HFFc6 (cell line): Measurements from ENCODE around the gene PYROXD2. TPM values are rescaled to one million over a fixed set of nuclear protein-coding genes. Genes with fewer than 3 reads are reported as not detected.

Experiments
- DNase-seq: peaks from one replicate; pipeline ENCODE4 v3.0.0-alpha.2; 2018
- H3K27ac Mint-ChIP-seq: 2 replicates; pipeline ENCODE4 v1.8.0; 2020; ENCODE audit warnings: mild to moderate bottlenecking, mixed read lengths
- H3K27me3 Mint-ChIP-seq: 2 replicates; pipeline ENCODE4 v1.8.0; 2021; ENCODE audit warnings: mild to moderate bottlenecking, moderate library complexity, mixed read lengths; ENCODE audit not compliant: insufficient read depth
- H3K36me3 Mint-ChIP-seq: 2 replicates; pipeline ENCODE4 v1.8.0; 2021; ENCODE audit warnings: low read depth, mixed read lengths
- H3K4me1 Mint-ChIP-seq: 2 replicates; pipeline ENCODE4 v1.8.0; 2020; ENCODE audit warnings: low read depth, mixed read lengths
- H3K4me3 Mint-ChIP-seq: 2 replicates; pipeline ENCODE4 v1.8.0; 2020; ENCODE audit warnings: mild to moderate bottlenecking, moderate library complexity, mixed read lengths
- H3K9me3 Mint-ChIP-seq: 2 replicates; pipeline ENCODE4 v1.8.0; 2020; ENCODE audit warnings: mild to moderate bottlenecking, mixed read lengths
- total RNA-seq, 6 experiments: library from RNA; stranded (reverse); fragmentation: NEBNext Ultra II Directional; extraction: Animal tissue kit (Norgen Biotek cat#: 25700); gene quantifications; 2 replicates in 1 of 6; 3 replicates in 5 of 6; pipeline ENCODE4 v1.2.3, GENCODE V29; 2021
- TF ChIP-seq, protein P1 (sequence below): fragments of 200-600 bp; sonication (generic); IDR thresholded peaks from 2 replicates; pipeline ENCODE4 v1.5.0; 2021; ENCODE audit warnings: antibody characterized with exemption, mild to moderate bottlenecking

The PYROXD2 gene
- total RNA-seq, 6 experiments from 2014 or later, result 7.6 to 10.3 (median 8.9) TPM

- Mint-ChIP-seq H3K9me3 (no peaks in the 10 kb centered on the region), H3K36me3 (no peaks in the 10 kb centered on the region), H3K27ac (no peak overlapping the region), H3K4me1 (peaks cover 8% of the 10 kb centered on the region; the same call in 1 of the 2 replicates), H3K4me3 (no peak overlapping the region), H3K27me3 (peaks cover 2% of the 10 kb centered on the region)
- TF ChIP-seq, protein P1, sequence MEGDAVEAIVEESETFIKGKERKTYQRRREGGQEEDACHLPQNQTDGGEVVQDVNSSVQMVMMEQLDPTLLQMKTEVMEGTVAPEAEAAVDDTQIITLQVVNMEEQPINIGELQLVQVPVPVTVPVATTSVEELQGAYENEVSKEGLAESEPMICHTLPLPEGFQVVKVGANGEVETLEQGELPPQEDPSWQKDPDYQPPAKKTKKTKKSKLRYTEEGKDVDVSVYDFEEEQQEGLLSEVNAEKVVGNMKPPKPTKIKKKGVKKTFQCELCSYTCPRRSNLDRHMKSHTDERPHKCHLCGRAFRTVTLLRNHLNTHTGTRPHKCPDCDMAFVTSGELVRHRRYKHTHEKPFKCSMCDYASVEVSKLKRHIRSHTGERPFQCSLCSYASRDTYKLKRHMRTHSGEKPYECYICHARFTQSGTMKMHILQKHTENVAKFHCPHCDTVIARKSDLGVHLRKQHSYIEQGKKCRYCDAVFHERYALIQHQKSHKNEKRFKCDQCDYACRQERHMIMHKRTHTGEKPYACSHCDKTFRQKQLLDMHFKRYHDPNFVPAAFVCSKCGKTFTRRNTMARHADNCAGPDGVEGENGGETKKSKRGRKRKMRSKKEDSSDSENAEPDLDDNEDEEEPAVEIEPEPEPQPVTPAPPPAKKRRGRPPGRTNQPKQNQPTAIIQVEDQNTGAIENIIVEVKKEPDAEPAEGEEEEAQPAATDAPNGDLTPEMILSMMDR, result no peak
- no peak for DNase-seq
Measured at GRCh38 chr10:98367604-98368451, 47.2 kb downstream of the PYROXD2 start.

- Mint-ChIP-seq H3K27me3 (peaks cover 2% of the 10 kb centered on the region), H3K4me3 (no peak overlapping the region), H3K4me1 (peaks cover 14% of the 10 kb centered on the region), H3K9me3 (no peaks in the 10 kb centered on the region), H3K27ac (no peak overlapping the region; the same call in 1 of the 2 replicates), H3K36me3 (no peaks in the 10 kb centered on the region)
- no peak for DNase-seq
- TF ChIP-seq, protein P1, result no peak
Measured at GRCh38 chr10:98366062-98366530, 48.9 kb downstream of the PYROXD2 start.

- TF ChIP-seq, protein P1, result no peak
- H3K9me3 Mint-ChIP-seq, result no peaks in the 10 kb centered on the region
- no peaks in the 10 kb centered on the region for H3K36me3 Mint-ChIP-seq
- no peak overlapping the region for H3K27ac Mint-ChIP-seq
- peaks cover 2% of the 10 kb centered on the region for H3K27me3 Mint-ChIP-seq
- DNase-seq, result no peak
- peaks cover 13% of the 10 kb centered on the region for H3K4me1 Mint-ChIP-seq
- no peak overlapping the region for H3K4me3 Mint-ChIP-seq
Measured at GRCh38 chr10:98365406-98366061, 49.4 kb downstream of the PYROXD2 start.

- no peaks in the 10 kb centered on the region for H3K9me3 Mint-ChIP-seq
- no peak overlapping the region for H3K27ac Mint-ChIP-seq
- TF ChIP-seq, protein P1, result no peak
- no peaks in the 10 kb centered on the region for H3K36me3 Mint-ChIP-seq
- DNase-seq, result no peak
- peaks cover 13% of the 10 kb centered on the region for H3K4me1 Mint-ChIP-seq
- no peak overlapping the region for H3K4me3 Mint-ChIP-seq
- peaks cover 2% of the 10 kb centered on the region for H3K27me3 Mint-ChIP-seq
Measured at GRCh38 chr10:98364432-98365102, 50.4 kb downstream of the PYROXD2 start.

GRCh38 chr10:98363220-98363619, 51.8 kb downstream of the PYROXD2 start:
- Mint-ChIP-seq H3K27me3 (peaks cover 2% of the 10 kb centered on the region), H3K27ac (no peak overlapping the region), H3K9me3 (no peaks in the 10 kb centered on the region), H3K4me1 (peaks cover 13% of the 10 kb centered on the region), H3K36me3 (no peaks in the 10 kb centered on the region), H3K4me3 (no peak overlapping the region)
- DNase-seq, result no peak
- TF ChIP-seq, protein P1, result no peak
